Eye (tissue), 1 donor: ENCODE measurements around the gene TMEM132D.
A peak's percentile ranks its signal among the peaks of the same experiment; 100 is the strongest.

Experiments
- DNase-seq: peaks from one replicate; pipeline ENCODE4 v3.0.0-alpha.2; 2015

The TMEM132D gene

GRCh38 chr12:129325566-129325965 is 578.3 kb downstream of the TMEM132D start:
- no peak for DNase-seq

GRCh38 chr12:129312048-129312447 is 591.8 kb downstream of the TMEM132D start:
- DNase-seq = peak; percentile 10

- no peak for DNase-seq
Observed at GRCh38 chr12:129310346-129310745, 593.5 kb downstream of the TMEM132D start.

- DNase-seq = no peak
Observed at GRCh38 chr12:129305851-129306250, 598.0 kb downstream of the TMEM132D start.

GRCh38 chr12:129304529-129304928 is 599.3 kb downstream of the TMEM132D start:
- DNase-seq = no peak

GRCh38 chr12:129300011-129300410 is 603.8 kb downstream of the TMEM132D start:
- no peak for DNase-seq

GRCh38 chr12:129298921-129299320 is 604.9 kb downstream of the TMEM132D start:
- DNase-seq = no peak

GRCh38 chr12:129296671-129297070 is 607.2 kb downstream of the TMEM132D start:
- no peak for DNase-seq

- no peak for DNase-seq
Observed at GRCh38 chr12:129294868-129295267, 609.0 kb downstream of the TMEM132D start.

GRCh38 chr12:129279771-129280170 is 624.1 kb downstream of the TMEM132D start:
- no peak for DNase-seq

- peak; percentile 35 for DNase-seq
Observed at GRCh38 chr12:129276361-129277060, 627.3 kb downstream of the TMEM132D start.

GRCh38 chr12:129269756-129270495 is 633.9 kb downstream of the TMEM132D start:
- DNase-seq = peak; percentile 9

- DNase-seq = no peak
Observed at GRCh38 chr12:129258781-129259318, 645.0 kb downstream of the TMEM132D start.

GRCh38 chr12:129257524-129257923 is 646.3 kb downstream of the TMEM132D start:
- DNase-seq = no peak

GRCh38 chr12:129246630-129247029 is 657.2 kb downstream of the TMEM132D start:
- no peak for DNase-seq

- DNase-seq = no peak
Observed at GRCh38 chr12:129245769-129246168, 658.1 kb downstream of the TMEM132D start.

- DNase-seq = no peak
Observed at GRCh38 chr12:129241852-129242251, 662.0 kb downstream of the TMEM132D start.

GRCh38 chr12:129237881-129238280 is 665.9 kb downstream of the TMEM132D start:
- DNase-seq = no peak

- DNase-seq = no peak
Observed at GRCh38 chr12:129234209-129234608, 669.6 kb downstream of the TMEM132D start.

GRCh38 chr12:129231491-129231890 is 672.3 kb downstream of the TMEM132D start:
- peak; percentile 54 for DNase-seq

GRCh38 chr12:129230995-129231394 is 672.8 kb downstream of the TMEM132D start:
- DNase-seq = no peak

- DNase-seq = no peak
Observed at GRCh38 chr12:129226851-129227250, 677.0 kb downstream of the TMEM132D start.

GRCh38 chr12:129226005-129226404 is 677.8 kb downstream of the TMEM132D start:
- DNase-seq = no peak

GRCh38 chr12:129215556-129215955 is 688.3 kb downstream of the TMEM132D start:
- DNase-seq = no peak
